HG03196 (cell line): ENCODE measurements around the gene TRIP12.
"Not testable (repeated sequence)": the region's sequence is repeated elsewhere in the genome, so short reads cannot be mapped to it uniquely, and the experiment has no call there.

Source experiments
- ATAC-seq: cut with Tn5 transposase; IDR thresholded peaks from one replicate; pipeline ENCODE4 v1.9.1; 2021; ENCODE audit not compliant: unreplicated experiment

TRIP12 gene

GRCh38 chr2:229921892-229922448, at the start of gene TRIP12:
Gene TRIP12 (minus strand): TSS chr2:229922009. CDS start chr2:229880079, 41,930 bp downstream.
- peak; percentile 70 for ATAC-seq

GRCh38 chr2:229971298-229971790, 49.5 kb upstream of the TRIP12 start:
- ATAC-seq, result no peak

GRCh38 chr2:229970406-229970805, 48.6 kb upstream of the TRIP12 start:
- no peak for ATAC-seq

- ATAC-seq, result no peak
Measured at GRCh38 chr2:229969921-229970320, 48.1 kb upstream of the TRIP12 start.

GRCh38 chr2:229963596-229963995, 41.8 kb upstream of the TRIP12 start:
- not testable (repeated sequence) for ATAC-seq

- no peak for ATAC-seq
Measured at GRCh38 chr2:229956491-229956890, 34.7 kb upstream of the TRIP12 start.

- no peak for ATAC-seq
Measured at GRCh38 chr2:229955663-229956062, 33.9 kb upstream of the TRIP12 start.

GRCh38 chr2:229952256-229952835, 30.5 kb upstream of the TRIP12 start:
- ATAC-seq, result no peak

- ATAC-seq, result no peak
Measured at GRCh38 chr2:229947544-229947943, 25.7 kb upstream of the TRIP12 start.

GRCh38 chr2:229945975-229946374, 24.2 kb upstream of the TRIP12 start:
- no peak for ATAC-seq

- ATAC-seq, result no peak
Measured at GRCh38 chr2:229943770-229944449, 22.1 kb upstream of the TRIP12 start.

GRCh38 chr2:229943171-229943570, 21.4 kb upstream of the TRIP12 start:
- ATAC-seq, result no peak

GRCh38 chr2:229942671-229943070, 20.9 kb upstream of the TRIP12 start:
- ATAC-seq, result no peak

GRCh38 chr2:229937537-229937936, 15.7 kb upstream of the TRIP12 start:
- no peak for ATAC-seq

GRCh38 chr2:229931241-229931640, 9.4 kb upstream of the TRIP12 start:
- ATAC-seq, result no peak

GRCh38 chr2:229930656-229931055, 8.8 kb upstream of the TRIP12 start:
- ATAC-seq, result no peak

GRCh38 chr2:229927817-229928321, 6.1 kb upstream of the TRIP12 start:
- ATAC-seq, result no peak

GRCh38 chr2:229925201-229925600, 3.4 kb upstream of the TRIP12 start:
- no peak for ATAC-seq

- ATAC-seq, result not testable (repeated sequence)
Measured at GRCh38 chr2:229924541-229924940, 2.7 kb upstream of the TRIP12 start.

- peak; percentile 67 for ATAC-seq
Measured at GRCh38 chr2:229922449-229923386, 909 bp upstream of the TRIP12 start, which contains the start of gene FBXO36. Gene FBXO36 (plus strand): TSS chr2:229922503. CDS start chr2:229922514, 11 bp downstream.
